Measurements from ENCODE around the gene KBTBD8. TPM values are rescaled to one million over a fixed set of nuclear protein-coding genes. Genes with fewer than 3 reads are reported as not detected.

KBTBD8 gene
- total RNA-seq, 2 experiments from 2014 or later = 7.1 to 7.7 TPM

- POLR2A ChIA-PET = no interaction called here
- intact Hi-C loops (cut with DNase I, micrococcal nuclease) = no loop called here
- CTCF ChIA-PET = interaction anchor here (1.0 kb wide), 1 partner anchor 9 kb away, joined by 3 read pairs; no protein-coding TSS in a partner anchor
- no peaks in the 10 kb centered on the region for H3K36me3 Mint-ChIP-seq (ENCODE audit: low read depth)
- no peak for ATAC-seq (ENCODE audit: poor library complexity)
- Histone ChIP-seq H3K36me3 (ENCODE audit: insufficient read depth, low read length) (no peaks in the 10 kb centered on the region), H3K9me3 (ENCODE audit: control insufficient read depth in 1 of 2, insufficient read depth in 1 of 2, low read length in 2 of 2) (no peaks in the 10 kb centered on the region), H3K27ac (ENCODE audit: low read depth in 1 of 2, low read length in 2 of 2) (no peak overlapping the region), H3K4me3 (ENCODE audit: low read length) (no peak overlapping the region), H3K4me1 (ENCODE audit: insufficient read depth, low read length) (no peaks in the 10 kb centered on the region), H3K27me3 (ENCODE audit: control insufficient read depth in 1 of 2, insufficient read depth in 2 of 2, low read length in 2 of 2) (peaks cover 0 to 4% of the 10 kb centered on the region in 2 experiments)
- H3K27ac Mint-ChIP-seq = no peak overlapping the region
- H3K4me3 Mint-ChIP-seq = no peak overlapping the region
- H3K27me3 Mint-ChIP-seq = peaks cover 20% of the 10 kb centered on the region
- DNase-seq = no peak
- no peak for TF ChIP-seq CTCF (IDR thresholded peaks at IDR 0.05)
- H3K4me1 Mint-ChIP-seq (ENCODE audit: low read depth) = no peaks in the 10 kb centered on the region
- no peaks in the 10 kb centered on the region for H3K9me3 Mint-ChIP-seq
These were observed 40.7 kb upstream of the KBTBD8 start for GRCh38 chr3:66957367-66957766.

DNA sequence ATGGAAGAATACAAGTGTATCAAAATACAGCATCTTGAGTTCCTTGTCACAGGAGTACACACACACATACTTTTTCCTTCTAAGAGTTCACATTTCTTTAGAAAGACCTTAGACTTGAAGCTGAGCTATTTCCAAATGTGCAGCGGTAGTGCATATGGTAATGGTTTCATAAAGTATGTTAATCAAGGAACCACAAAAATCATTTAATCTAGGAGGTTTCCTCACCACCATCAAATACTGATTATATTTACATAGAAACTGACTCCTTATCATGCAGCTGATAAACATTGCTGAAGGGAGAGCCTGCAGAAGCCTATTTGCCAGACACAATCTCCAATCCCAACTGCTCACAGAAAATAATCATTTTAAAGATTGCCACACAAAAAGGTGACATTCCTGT lies 40.0 kb upstream of the KBTBD8 start:
- Mint-ChIP-seq H3K27me3 (peaks cover 16% of the 10 kb centered on the region), H3K9me3 (no peaks in the 10 kb centered on the region), H3K4me1 (ENCODE audit: low read depth) (no peaks in the 10 kb centered on the region), H3K36me3 (ENCODE audit: low read depth) (no peaks in the 10 kb centered on the region), H3K4me3 (no peak overlapping the region), H3K27ac (no peak overlapping the region)
- DNase-seq (no peak), ATAC-seq (ENCODE audit: poor library complexity) (no peak)
- H3K36me3 ChIP-seq (ENCODE audit: insufficient read depth, low read length) = no peaks in the 10 kb centered on the region
- no peak overlapping the region for H3K4me3 ChIP-seq (ENCODE audit: low read length)
- intact Hi-C loops (cut with DNase I, micrococcal nuclease) = no loop called here
- no peak overlapping the region for H3K27ac ChIP-seq (ENCODE audit: low read depth in 1 of 2, low read length in 2 of 2)
- no peaks in the 10 kb centered on the region for H3K9me3 ChIP-seq (ENCODE audit: control insufficient read depth in 1 of 2, insufficient read depth in 1 of 2, low read length in 2 of 2)
- no peaks in the 10 kb centered on the region for H3K4me1 ChIP-seq (ENCODE audit: insufficient read depth, low read length)
- peaks cover 0 to 4% of the 10 kb centered on the region in 2 experiments for H3K27me3 ChIP-seq (ENCODE audit: control insufficient read depth in 1 of 2, insufficient read depth in 2 of 2, low read length in 2 of 2)
- ChIA-PET POLR2A (no interaction called here), CTCF (interaction anchor here (1.0 kb wide), 1 partner anchor 8 kb away, joined by 3 read pairs; no protein-coding TSS in a partner anchor)
- TF ChIP-seq CTCF (IDR thresholded peaks at IDR 0.05) = no peak

GRCh38 chr3:66962664-66963063 lies 35.4 kb upstream of the KBTBD8 start:
- Histone ChIP-seq H3K27me3 (ENCODE audit: control insufficient read depth in 1 of 2, insufficient read depth in 2 of 2, low read length in 2 of 2) (no peaks in the 10 kb centered on the region), H3K9me3 (ENCODE audit: control insufficient read depth in 1 of 2, insufficient read depth in 1 of 2, low read length in 2 of 2) (no peaks in the 10 kb centered on the region), H3K4me1 (ENCODE audit: insufficient read depth, low read length) (no peaks in the 10 kb centered on the region), H3K27ac (ENCODE audit: low read depth in 1 of 2, low read length in 2 of 2) (no peak overlapping the region), H3K4me3 (ENCODE audit: low read length) (no peak overlapping the region), H3K36me3 (ENCODE audit: insufficient read depth, low read length) (no peaks in the 10 kb centered on the region)
- Mint-ChIP-seq H3K36me3 (ENCODE audit: low read depth) (no peaks in the 10 kb centered on the region), H3K9me3 (no peaks in the 10 kb centered on the region), H3K27me3 (peaks cover 38% of the 10 kb centered on the region), H3K4me1 (ENCODE audit: low read depth) (no peaks in the 10 kb centered on the region), H3K27ac (no peak overlapping the region), H3K4me3 (no peak overlapping the region)
- intact Hi-C loops (cut with DNase I, micrococcal nuclease) = no loop called here
- POLR2A ChIA-PET = no interaction called here
- CTCF ChIA-PET = no interaction called here
- DNase-seq = no peak
- no peak for TF ChIP-seq CTCF (IDR thresholded peaks at IDR 0.05)
- ATAC-seq (ENCODE audit: poor library complexity) = no peak
